ENCODE measurements around the gene ANKK1. TPM values are rescaled to one million over a fixed set of nuclear protein-coding genes. Genes with fewer than 3 reads are reported as not detected.

Gene ANKK1
- total and polyA plus RNA-seq, 2 of the 8 experiments (the other 6 are each of a cell fraction or from before 2014, with no cell fraction given), result 0.11 TPM; not detected in 1

GRCh38 chr11:113373306-113373705 lies 14.3 kb upstream of the ANKK1 start:
- no peak overlapping the region for H4K91ac ChIP-seq (replicated peaks; ENCODE audit: insufficient read length, low read length)
- no peaks in the 10 kb centered on the region for H3K27me3 ChIP-seq (replicated peaks in 1 of 4; ENCODE audit: control insufficient read depth in 3 of 4, extremely low read depth in 1 of 4, insufficient read depth in 3 of 4, low read length in 3 of 4)
- TF ChIP-seq USF2 (IDR thresholded peaks at IDR 0.05; ENCODE audit: low read length), result no peak
- no peak for TF ChIP-seq JUND (IDR thresholded peaks at IDR 0.05; ENCODE audit: low read length)
- TF ChIP-seq MAX (IDR thresholded peaks at IDR 0.05), result no peak
- no peak for TF ChIP-seq KDM5A (IDR thresholded peaks at IDR 0.05; ENCODE audit: low read length)
- H2BK5ac ChIP-seq (ENCODE audit: low read depth, low read length), result no peak overlapping the region
- H3K4ac ChIP-seq (replicated peaks; ENCODE audit: insufficient read length, low read depth, low read length), result no peak overlapping the region
- peaks cover 0 to 2% (median 0%) of the 10 kb centered on the region in 4 experiments; a peak in 1 of 7 replicates for H3K4me1 ChIP-seq (replicated peaks in 1 of 4; ENCODE audit: control insufficient read depth in 3 of 4, insufficient read depth in 4 of 4, low read length in 3 of 4)
- no peak overlapping the region for H3K4me2 ChIP-seq (ENCODE audit: insufficient read depth in 1 of 2, low read depth in 2 of 2, low read length in 2 of 2)
- H2BK20ac ChIP-seq (ENCODE audit: low read length), result no peak overlapping the region
- H3K36me3 ChIP-seq (ENCODE audit: control insufficient read depth in 2 of 4, insufficient read depth in 4 of 4, low read length in 3 of 4), result no peaks in the 10 kb centered on the region
- no peak for FAIRE-seq
- no peaks in the 10 kb centered on the region; the same call in 1 of the 2 replicates for H3K23me2 ChIP-seq (ENCODE audit: low read depth, low read length)
- H2AFZ ChIP-seq (ENCODE audit: low read length), result no peak overlapping the region
- H3K4me3 ChIP-seq (ENCODE audit: extremely low read depth in 1 of 4, insufficient read depth in 2 of 4, low read depth in 3 of 4, low read length in 4 of 4), result no peak overlapping the region
- no peak overlapping the region for H3K23ac ChIP-seq (ENCODE audit: insufficient read length)
- H3K79me1 ChIP-seq (ENCODE audit: low read depth, low read length), result no peaks in the 10 kb centered on the region
- H2AK5ac ChIP-seq (ENCODE audit: low read depth, low read length), result no peak overlapping the region
- no peak overlapping the region for H2BK12ac ChIP-seq (ENCODE audit: low read depth, low read length)
- 85% methylated on average over 3 of the region's 3 CpGs; no CpG with 5 or more reads in 1 of the 2 experiments for WGBS, 2 experiments (ENCODE audit: extremely low coverage in 1 of 2, insufficient coverage in 1 of 2, insufficient read length in 1 of 2, insufficient replicate concordance in 2 of 2, low coverage in 1 of 2, low lambda C conversion rate in 2 of 2, missing lambda C conversion rate in 1 of 2)
- no peak for DNase-seq (ENCODE audit: low read depth in 1 of 2, low spot score in 2 of 2)
- no peak overlapping the region for H3K14ac ChIP-seq (ENCODE audit: insufficient read length)
- H4K8ac ChIP-seq (ENCODE audit: extremely low read depth, insufficient read depth, low read length), result no peak overlapping the region
- H4K20me1 ChIP-seq (replicated peaks in 1 of 2; ENCODE audit: control insufficient read depth in 1 of 2, insufficient read depth in 2 of 2, low read length in 2 of 2), result no peaks in the 10 kb centered on the region
- H2BK15ac ChIP-seq (ENCODE audit: low read length), result no peak overlapping the region
- H2BK120ac ChIP-seq (replicated peaks; ENCODE audit: low read depth, low read length), result no peak overlapping the region
- no peak overlapping the region for H3K9ac ChIP-seq (replicated peaks in 1 of 4; ENCODE audit: extremely low read depth in 1 of 4, low read depth in 3 of 4, low read length in 3 of 4)
- H3K27ac ChIP-seq (ENCODE audit: low read depth, low read length), result no peak overlapping the region
- no peak overlapping the region for H4K5ac ChIP-seq (ENCODE audit: insufficient read length, low read depth, low read length)
- H3K79me2 ChIP-seq (ENCODE audit: control insufficient read depth in 1 of 2, insufficient read depth in 2 of 2, low read length in 2 of 2), result no peaks in the 10 kb centered on the region
- H3K18ac ChIP-seq (ENCODE audit: extremely low read depth, low read length), result no peak overlapping the region
- ChIA-PET CTCF (ENCODE audit: partially characterized antibody) (interaction anchor here (0.8 to 1.3 kb wide), 4 partner anchors 28 to 352 kb away, joined by 3 to 6 read pairs (median 4); no protein-coding TSS in a partner anchor), POLR2A (ENCODE audit: partially characterized antibody) (no interaction called here)
- no peak overlapping the region for H3K56ac ChIP-seq (replicated peaks; ENCODE audit: insufficient read length, low read depth, low read length)
- no peaks in the 10 kb centered on the region for H3K9me3 ChIP-seq (ENCODE audit: insufficient read depth in 2 of 2, low read depth in 1 of 2, low read length in 1 of 2)
